Anterior cingulate cortex (tissue), 58 donors: ENCODE measurements around the gene FBXL7.

ENCODE experiments used
- DNase-seq, 58 donors: peaks; one replicate each; lab custom pipeline; 2025; lab: John Stamatoyannopoulos, UW

The FBXL7 gene

DNA sequence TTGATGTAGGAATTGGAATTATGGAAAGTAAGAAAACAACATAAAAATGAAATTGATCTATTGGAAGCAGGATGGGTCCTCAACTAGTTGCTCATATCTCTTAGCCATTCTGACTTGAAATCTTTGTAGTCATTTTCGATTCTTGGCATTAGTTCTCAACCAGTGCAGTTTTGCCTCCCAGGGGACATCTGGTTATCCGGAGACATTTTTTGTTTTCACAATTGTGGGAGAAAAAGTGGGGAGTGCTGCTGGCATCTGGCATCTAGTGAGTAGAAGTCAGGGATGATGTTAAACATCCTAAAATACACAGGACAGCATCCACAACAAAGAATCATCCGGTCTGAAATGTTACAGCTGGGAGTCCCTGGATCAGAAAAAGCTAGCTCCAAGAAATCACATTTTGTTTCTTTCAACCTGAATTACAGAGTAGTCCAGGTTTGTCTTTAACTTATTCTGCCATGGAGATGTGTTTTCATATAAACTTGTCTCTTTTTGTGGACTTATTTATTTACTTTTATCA lies 74.9 kb downstream of the FBXL7 start:
- DNase-seq, result no peak

- no peak for DNase-seq
These were observed 75.7 kb downstream of the FBXL7 start for GRCh38 chr5:15575666-15576065.

DNA sequence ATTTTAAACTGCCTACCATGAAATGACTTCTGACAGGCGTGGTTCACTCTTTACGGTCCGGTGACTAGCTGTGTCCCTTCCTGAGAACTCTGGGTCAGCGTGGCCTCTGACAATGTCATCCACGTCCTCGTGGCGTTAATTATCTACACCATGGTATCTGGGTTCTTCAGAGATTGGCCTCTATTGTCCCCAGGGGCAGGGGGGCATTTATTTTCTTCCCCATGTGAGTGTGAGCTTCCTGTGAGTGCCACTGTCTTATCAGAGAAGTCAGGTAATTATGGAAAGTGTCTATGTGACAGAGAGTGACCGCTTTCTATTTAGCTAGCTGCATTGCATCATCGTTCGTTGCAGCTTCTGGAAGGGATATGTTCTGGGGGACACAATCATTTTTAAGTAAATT lies 77.2 kb downstream of the FBXL7 start:
- DNase-seq, result no peak

- no peak for DNase-seq
These were observed 77.9 kb downstream of the FBXL7 start for GRCh38 chr5:15577831-15578230.

DNA sequence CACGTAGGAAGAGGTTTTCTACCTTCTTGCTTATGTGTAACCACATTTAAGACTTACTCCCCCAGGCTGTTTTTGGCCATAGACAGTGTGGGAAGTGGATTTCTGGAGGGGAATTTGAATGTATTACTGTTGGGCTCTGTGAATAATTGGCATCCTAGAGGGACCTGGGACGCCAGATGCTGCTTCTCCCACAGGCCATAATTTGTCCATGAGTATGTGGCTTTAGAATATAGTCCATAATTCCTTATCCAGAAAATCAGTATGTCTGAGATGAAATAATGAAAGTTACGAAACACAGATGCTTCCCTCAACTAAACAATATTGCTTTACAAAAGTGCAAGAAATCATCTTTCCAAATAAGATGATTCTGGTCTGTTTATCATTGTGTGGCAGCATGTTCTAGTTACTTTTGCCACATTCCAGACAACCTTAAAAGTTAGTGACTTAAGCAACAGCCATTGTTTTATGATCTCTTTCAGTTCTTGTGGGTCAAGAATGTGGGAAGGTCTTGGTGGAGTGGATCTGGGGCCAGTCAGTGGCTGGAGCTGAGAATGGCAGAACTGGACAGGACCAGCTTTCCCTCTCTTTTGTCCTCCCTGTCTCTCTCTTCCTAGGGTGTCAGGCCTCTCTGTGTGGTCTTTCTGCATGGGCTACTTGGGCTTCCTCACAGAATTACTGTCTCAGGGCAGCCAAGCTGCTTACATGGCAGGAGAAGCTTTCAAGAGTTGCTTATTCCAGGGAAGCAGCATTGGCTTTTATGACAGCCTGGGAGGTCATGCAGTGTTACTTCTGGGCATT lies 79.4 kb downstream of the FBXL7 start:
- no peak for DNase-seq

DNA sequence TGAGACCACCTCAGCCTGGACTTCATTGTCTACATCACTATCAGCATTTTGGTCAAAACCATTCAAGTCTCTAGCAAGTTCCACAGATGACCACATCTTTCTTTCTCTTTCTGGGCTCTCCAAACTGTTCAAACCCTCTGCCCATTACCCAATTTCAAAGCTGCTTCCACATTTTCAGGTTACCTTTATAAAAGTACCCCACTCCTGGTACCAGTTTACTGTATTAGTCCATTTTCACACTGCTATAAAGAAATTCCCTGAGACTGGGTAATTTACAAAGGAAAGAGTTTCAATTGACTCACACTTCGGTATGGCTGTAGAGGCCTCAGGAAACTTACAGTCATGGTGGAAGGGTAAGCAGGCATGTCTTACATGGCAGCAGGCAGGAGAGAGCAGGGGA lies 84.5 kb downstream of the FBXL7 start:
- no peak for DNase-seq

DNA sequence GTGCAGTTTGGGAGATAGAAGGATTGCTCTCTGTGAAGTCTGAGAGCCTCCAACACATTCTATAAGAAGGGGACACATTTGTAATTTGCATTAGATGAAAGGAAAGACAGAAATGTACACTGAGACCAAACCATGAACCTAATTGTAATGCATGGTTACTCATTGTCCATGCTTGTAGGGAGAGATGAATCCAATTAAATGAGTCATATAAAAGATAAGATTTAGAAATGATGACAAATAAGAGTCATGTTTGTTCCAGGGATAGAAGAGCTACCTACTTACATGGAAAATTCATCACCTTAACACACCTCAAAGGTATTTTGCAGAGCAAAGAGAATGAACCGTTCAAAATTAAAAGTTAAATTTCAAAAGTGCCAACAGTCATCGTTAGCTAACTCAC lies 85.1 kb downstream of the FBXL7 start:
- no peak for DNase-seq

GRCh38 chr5:15585841-15586591 lies 86.0 kb downstream of the FBXL7 start:
- no peak for DNase-seq

DNA sequence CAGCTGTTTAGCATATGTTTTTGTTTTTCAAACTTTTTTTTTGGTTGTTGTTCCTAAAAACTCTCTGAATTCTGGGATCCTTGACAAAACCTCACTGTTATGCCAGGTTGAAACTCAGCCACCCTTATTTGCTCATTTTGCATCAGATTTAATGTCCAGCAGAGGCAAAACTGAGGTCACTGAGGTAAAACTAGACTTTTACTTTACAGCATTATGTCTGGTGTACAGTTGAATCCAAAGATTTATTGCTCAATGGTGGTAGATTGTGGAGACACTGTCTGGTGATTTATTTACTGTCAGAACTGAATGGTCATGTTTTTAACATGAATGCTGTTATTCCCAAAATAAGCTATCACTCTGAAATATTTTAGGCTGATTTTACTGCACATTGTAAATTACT lies 87.9 kb downstream of the FBXL7 start:
- no peak for DNase-seq

DNA sequence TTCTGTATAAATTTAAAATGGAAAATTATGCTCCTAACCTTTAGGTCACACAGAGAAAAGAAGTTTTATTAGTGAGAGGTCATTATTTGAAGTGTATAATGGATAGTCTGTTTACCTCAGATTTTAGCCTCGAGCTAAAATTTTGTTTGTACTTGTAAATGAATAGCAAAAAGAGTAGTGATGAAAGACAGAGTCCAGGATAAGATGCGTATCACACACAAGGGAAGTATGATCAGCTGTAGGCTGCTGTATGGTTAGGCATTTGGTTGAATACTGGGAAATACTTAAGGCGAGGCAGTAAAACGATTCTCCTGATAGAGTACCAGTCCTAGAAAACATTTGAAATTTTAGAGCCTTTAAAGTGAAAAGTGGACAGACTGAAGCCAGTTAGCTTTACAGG lies 92.7 kb downstream of the FBXL7 start:
- no peak for DNase-seq

- DNase-seq, result no peak
These were observed 95.1 kb downstream of the FBXL7 start for GRCh38 chr5:15594977-15595568.

- no peak for DNase-seq
These were observed 95.9 kb downstream of the FBXL7 start for GRCh38 chr5:15595929-15596328.

DNA sequence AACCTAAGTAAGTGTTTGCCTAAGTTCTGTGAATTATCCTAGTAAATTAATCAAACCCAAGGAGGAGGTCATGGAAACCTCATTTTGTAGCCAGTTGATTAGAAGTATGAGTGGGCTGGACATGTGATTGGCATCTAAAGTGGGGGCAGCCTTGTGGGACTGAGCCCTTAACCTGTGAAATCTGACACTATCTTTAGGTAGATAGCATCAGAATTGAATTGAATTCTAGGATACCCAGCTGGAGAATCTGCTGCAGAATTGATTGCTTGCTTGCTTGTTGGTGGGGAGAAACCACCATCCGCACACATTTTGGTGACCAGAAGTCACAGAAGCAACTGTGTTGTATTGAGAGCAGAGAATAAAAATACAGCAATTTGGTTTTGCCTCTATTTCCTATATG lies 97.0 kb downstream of the FBXL7 start:
- DNase-seq, result no peak

DNA sequence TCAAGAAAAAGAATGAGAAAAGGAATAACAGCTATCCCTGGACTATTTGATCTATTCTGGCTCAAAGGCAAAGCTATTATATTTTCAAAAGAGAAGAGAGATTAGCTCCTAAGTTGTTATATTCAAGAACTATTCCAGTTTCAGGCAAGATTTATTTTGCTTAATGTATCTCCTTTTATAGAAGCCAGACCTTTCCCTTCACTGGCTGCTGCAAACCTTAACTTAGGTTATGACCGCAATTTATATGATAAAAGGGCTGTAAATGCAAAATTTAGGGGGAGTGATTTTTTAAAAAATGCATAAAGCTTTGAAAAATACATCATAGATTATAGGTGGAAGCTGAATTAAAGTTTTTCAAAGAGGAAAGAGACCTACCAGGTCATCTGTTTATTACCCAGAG lies 97.8 kb downstream of the FBXL7 start:
- DNase-seq, result no peak

- DNase-seq, result peak in 1 of 58 donors; percentile 1
These were observed 98.4 kb downstream of the FBXL7 start for GRCh38 chr5:15598294-15598902.

DNA sequence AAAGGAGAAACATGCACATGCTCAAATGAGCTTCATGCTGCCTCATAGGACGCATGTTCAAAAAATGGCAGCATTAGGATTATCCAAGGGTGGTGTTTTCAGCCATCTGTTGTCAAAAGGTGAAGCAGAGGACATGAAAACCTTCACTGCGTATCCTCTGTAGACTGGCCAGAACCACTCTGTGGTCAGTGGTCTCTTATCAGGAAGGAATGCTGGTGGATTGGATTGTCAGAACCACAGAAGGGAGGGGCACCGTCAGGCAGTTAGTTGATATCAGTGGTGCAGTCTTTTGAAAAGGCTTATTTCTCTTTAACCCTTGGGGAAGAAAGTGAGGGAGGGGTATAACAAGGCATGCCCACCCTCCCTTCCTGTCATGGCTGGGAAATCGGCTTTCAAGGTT lies 100.1 kb downstream of the FBXL7 start:
- no peak for DNase-seq

GRCh38 chr5:15601274-15601673 lies 101.3 kb downstream of the FBXL7 start:
- peak in 5 of 58 donors; percentile 7 to 14 (median 9) for DNase-seq

DNA sequence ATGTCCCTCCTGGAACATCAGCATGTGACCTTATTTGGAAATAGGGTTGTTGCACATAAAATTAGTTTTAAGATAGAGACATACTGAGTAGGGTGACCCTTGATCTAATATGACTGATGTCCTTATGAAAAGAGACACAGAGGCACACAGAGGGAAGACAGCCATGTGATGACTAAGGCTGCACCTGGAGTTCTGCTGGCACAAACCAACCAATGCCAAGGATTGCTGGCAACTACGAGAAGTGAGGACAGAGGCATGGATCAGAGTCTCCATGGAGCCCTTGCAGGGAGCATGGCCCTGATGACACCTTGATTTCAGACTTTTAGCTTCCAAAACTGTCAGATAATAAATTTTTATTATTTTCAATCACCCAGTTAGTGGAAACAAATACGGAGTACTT lies 101.9 kb downstream of the FBXL7 start:
- peak in 5 of 58 donors; percentile 3 to 16 (median 9) for DNase-seq

DNA sequence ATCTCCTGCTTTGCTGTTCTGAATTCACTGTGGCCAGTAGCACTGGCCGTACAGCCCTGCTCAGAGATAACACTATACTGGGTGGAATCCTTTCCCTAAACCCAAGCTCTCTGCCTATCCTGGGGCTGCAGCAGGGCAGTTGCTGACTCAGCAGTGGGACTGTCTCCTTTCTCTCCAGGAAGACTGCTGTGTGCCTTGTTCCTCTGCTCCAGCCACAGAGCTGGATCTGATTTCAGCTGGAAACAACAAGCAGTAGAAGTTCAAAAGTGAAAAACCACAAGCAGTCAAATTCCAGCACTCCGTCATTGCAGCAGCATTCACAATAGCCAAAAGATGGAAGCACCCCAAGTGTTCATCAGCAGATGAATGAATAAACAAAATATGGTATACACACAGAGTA lies 105.0 kb downstream of the FBXL7 start:
- DNase-seq, result no peak

DNA sequence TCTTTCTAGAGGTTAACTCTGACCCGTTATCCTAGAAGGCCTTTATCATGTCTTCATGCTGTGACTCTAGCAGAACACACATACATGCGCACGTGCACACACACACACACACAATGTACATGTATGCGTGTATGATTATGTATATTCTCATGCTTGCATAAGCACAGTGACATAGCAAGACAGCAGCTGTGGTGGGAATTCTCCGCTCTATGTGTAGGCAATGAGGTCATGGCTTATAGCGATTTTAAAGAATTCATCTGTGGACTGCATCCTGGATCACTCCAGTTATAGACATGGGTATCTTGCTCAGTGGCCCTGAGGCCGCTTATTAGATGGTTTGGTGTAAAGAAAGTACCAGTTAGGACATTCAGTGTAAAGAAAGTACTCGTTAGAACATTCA lies 106.2 kb downstream of the FBXL7 start:
- no peak for DNase-seq

DNA sequence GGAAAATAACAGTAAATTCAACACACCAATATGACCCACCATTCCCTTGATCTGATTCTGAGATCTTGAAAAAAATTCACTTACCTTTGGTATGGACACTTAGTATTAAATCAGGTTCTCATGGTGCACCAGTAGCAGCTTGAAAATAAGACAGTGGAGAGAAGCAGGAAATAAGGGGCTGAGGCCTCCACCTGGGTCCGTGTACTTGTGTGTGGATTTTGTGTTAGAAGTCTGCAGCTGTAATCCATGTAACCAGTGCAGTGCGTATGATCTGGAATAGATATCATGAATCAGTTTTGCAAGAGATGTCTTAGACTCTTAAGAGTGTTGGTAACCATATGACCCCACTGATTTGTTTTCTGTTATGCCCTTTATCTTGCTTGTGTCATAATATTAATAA lies 107.1 kb downstream of the FBXL7 start:
- DNase-seq, result no peak
